ENCODE results near the gene XPNPEP3. TPM values are rescaled to one million over a fixed set of nuclear protein-coding genes. Genes with fewer than 3 reads are reported as not detected.
A peak's percentile ranks its signal among the peaks of the same experiment; 100 is the strongest.

The XPNPEP3 gene
- total RNA-seq, 1 donor from 2014 or later, result 14.3 TPM

DNA sequence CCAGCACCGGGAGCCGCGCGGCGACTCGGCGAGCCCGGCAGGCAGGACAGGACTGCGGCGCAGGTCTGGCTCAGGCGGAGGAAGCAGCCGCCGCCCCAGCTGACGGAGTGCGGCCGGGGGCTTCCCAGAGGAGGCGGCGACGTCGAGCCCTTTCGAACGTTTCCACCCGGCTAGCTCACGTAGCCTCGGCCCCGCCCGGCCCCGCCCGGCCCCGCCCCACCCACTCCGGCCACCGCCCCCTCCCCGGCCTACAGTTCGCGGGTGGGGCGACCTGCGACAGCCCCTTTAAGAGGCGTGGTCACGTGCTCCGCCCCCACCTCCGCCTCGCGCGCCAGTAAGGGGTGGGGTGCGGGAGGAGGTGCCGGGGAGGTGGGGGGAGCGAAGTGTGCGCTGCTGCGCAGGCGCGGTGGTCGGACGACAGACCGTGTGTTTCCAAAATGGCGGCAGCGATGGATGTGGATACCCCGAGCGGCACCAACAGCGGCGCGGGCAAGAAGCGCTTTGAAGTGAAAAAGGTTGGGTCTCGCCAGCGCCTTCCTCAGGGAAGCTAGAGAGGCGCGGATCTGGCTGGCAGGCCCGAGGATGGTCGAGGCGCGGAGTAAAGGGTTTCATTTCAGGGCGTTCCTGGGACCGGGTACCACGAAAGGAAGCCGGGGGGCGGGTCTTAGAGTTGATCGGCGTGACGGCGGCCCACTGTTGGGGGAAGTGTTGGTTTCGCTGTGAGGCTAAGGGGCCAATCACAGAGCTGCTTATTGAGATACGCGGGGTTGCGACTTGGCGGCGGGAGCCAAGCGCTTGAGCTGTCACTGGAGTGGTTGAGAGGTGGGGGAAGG lies 94.2 kb downstream of the XPNPEP3 start, which contains the start of gene RBX1:
TSS of gene RBX1 (plus strand) at position 417 of the 833 bp plus-strand sequence. CDS start at position 438, 21 bp downstream.
- ATAC-seq, result peak; percentile 98

DNA sequence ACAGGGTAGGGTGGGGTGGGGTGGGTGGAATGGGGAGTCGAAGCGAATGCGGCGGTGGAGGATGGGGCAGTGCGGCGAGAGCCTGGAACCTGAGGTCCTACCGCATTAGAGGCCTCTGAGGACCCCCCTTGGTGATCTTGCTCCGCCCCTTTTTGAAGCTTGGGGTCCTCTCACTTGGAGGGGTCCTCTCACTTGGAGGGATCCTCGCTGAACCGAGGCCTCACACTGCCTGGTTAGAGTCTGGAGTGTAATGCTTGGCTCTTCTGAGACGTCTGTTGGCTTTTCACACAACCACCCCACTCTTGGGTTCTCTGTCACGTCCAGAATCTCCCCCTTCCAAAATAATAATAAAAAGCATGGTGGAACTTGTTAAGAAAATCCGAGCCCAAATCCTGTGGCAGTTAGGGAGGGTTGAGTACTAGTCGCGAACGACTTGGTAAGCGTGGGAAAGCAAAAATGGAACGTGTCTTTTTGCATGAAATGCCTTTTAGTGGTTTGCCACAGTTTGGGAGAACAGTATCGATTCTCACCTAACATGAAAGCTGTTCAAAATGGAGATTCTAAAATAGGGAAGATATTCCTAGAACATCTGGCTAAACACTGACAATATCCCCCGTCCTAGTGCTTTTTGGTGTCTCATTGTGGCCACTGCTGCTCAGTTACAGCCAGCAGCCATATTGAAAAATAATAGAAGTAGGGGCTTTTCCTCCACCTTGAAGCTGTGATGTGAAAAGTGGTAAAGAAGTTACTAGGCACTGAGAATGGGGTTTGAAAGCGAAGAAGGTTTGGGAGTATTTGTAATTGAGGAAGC lies 95.1 kb downstream of the XPNPEP3 start:
- no peak for ATAC-seq

DNA sequence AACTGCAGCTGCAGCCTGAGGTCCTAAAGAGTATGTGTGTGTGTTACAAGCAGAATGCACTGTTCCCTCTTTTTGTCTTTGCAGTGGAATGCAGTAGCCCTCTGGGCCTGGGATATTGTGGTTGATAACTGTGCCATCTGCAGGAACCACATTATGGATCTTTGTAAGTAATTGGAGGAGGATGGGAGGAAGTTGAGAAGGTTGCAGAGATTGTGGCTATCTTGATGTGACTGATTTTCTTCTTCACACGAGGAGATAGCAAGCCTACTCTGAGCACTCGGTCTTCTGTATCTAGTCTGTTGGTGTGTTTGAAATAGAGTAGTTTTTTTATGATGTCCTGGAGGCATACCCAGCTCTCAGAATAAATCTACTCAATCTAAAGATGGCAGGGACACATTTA lies 96.5 kb downstream of the XPNPEP3 start:
- no peak for ATAC-seq

DNA sequence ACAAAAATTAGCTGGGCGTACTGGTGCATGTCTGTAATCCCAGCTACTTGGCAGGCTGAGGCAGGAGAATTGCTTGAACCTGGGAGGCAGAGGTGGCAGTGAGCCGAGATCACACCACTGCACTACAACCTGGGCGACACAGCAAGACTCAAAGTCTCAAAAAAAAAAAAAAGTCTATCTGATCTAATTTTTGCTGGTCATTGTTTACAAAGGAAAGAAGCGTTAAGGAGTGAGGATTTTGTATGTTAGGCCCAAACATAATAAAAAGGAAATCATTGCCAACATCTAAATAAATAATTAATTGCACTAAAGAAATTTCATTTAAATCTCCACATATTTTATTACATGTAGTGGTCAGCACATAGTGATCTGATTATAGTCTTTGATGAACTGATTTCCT lies 97.2 kb downstream of the XPNPEP3 start:
- ATAC-seq, result no peak

DNA sequence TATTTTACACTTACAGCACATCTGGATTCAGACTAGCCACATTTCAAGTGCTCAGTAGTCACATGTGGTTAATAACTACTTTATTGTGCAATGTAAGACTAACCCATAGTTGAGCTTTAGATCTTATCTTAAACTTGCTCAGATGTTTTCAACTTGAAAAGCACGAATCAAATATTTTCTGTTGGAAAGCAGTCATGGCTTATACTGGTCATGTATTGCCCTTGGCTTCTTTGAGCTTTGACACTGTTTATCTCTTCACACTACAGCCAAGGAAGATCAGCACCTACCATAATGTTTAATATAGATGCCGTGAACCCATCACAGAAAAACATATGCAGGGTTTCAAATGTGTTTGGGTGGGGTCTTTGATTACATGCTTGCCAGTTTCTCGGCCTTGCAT lies 98.6 kb downstream of the XPNPEP3 start:
- no peak for ATAC-seq

DNA sequence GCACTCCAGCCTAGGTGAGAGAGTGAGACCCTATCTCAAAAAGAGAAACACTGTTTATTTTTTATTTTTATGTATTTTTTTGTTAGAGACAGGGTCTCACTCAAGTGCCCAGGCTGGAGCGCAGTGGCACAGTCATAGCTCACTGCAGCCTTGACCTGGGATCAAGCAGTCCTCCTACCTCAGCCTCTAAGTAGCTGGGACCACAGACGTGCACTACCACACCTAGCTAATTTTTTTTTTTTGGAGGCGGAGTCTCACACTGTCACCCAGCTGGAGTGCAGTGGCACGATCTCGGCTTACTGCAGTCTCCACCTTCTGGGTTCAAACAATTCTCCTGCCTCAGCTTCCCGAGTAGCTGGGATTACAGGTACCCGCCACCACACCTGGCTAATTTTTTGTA lies 100.7 kb downstream of the XPNPEP3 start:
- ATAC-seq, result no peak

DNA sequence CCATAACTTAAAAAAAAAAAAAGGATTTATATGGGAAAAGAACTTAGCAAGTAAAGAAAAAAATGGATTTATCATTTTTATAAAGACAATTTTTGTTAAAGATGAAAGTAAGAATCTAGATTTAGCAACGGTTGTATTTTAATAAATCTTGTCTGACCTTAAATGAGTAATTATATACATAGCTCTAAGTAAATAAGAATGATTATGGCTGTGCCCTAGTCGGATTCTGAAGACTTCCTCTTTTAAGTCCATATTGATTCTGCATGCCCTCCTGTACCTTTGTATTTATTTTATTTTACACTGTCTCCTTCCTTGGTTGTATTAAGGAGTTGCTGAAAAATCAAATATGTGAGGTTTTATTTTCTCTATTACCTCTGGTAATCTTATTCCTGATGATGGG lies 101.4 kb downstream of the XPNPEP3 start:
- no peak for ATAC-seq

DNA sequence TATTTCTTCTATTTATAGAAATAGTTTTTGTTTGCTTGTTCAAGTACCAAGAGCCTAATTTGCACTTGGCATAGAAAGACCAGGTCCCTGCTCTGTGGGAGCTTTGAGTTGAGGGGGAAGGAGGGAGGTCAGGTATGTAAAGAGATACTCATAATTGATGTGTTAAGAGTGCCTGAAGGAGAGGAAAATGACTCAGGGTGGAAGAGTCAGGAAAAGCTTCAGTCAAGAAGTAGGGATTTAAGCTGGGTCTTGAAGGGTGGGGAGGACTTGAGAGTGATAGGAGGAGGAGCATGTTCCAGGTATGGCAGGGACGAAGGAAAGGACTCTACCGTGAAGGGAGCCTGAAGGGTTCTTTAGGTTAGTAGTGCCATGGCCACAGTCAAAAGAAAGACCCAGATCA lies 103.2 kb downstream of the XPNPEP3 start:
- no peak for ATAC-seq

DNA sequence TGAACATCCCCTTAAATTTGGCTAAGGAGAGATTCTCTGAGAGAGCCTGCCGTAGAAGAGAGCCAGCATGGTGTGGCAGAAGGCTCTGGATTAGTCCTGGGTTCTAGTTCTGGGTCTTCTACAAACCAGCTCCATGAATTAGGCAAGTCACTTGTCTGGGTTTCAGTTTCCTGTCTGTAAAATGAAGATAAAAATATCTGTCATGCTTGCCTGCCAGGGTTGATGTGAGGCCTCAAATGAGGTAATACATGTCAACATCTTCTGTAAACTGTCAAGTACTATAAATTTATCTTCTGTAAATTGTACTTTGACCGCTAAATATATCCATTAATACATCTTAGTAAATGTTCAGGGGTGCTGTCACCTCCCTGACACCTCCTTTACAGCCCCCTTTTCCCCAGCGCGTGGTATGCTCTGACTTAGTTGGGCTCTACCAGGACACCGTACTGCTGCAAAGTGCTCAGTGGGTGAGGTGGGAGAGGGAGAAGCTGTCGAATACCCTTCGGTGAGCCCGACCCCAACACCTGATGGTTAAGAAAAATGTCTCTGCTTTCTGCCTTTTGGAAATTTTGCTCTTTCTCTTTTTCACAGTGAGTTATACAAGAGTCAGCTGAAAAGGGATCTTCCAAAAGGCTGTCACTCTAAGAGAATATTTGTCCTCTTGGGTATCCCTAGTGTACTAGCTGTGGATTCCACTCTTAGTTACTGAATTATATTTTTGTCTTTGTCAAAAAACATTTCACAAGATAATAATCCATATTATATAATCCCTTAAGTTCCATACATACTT lies 109.2 kb downstream of the XPNPEP3 start:
- ATAC-seq, result no peak

DNA sequence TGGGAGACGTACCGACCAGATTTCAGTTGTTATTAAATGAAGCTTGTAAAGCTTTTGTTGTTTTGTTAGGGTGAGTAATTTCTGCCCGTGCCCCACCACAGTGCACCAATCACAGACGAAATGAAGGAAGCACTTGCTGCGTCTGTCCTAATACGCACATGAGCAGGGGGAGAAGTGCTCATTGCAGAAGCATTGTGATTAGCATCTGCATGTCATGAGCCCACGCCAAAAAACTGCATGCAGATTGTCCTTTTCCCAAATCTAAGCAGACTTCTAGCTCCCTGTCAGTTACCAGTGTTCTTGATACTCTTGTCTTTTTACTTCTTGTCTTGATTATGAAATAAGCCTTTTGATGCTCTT lies 109.8 kb downstream of the XPNPEP3 start:
- no peak for ATAC-seq

DNA sequence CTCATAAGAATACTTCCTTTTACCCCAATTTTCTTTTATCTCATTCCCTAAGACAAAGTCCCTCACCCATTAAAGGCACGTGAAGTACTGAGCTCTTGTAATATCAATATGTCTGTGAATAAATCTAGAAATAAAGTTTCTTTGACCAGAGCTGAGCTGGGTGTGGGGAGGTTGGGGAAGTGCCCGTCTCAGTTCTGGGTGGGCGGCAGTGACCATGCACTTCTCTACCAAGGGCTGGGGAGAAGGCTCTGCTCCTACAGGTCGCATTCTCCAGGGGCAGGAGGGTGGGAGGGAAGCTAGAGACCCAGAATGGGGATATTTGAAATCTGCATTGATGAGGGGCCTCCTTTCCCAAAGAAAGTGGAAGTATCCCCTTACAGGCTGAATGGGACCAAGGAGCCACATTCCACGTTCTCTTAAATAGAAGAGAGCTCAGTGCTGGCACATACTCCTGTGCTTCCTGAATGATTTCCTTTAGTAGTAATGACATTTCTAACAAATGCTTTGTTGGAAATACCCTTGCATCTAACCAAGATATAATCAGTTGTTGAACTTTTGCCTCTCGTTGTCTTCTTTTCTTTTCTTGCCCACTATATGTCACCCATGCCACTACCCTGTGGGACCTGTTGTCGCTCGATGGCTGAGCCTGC lies 110.3 kb downstream of the XPNPEP3 start:
- ATAC-seq, result peak; percentile 26

DNA sequence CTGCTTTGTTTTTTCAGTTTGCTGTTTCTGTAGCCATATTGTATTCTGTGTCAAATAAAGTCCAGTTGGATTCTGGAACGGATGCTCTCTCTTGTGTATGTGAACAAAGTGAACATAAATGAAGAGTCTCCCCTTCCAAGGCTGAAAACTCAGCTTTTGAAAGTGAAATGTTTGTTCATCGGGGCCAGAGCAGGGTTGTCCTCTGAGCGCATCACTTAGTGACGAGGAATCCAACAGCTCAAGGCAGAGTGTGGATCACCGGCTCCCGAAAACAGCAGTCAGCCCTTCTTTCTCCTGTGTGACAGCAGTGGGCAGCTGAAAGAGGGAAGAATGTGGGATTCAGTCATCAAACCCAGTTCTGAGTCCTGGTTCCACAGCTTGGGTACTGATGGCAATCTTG lies 115.6 kb downstream of the XPNPEP3 start:
- ATAC-seq, result no peak

DNA sequence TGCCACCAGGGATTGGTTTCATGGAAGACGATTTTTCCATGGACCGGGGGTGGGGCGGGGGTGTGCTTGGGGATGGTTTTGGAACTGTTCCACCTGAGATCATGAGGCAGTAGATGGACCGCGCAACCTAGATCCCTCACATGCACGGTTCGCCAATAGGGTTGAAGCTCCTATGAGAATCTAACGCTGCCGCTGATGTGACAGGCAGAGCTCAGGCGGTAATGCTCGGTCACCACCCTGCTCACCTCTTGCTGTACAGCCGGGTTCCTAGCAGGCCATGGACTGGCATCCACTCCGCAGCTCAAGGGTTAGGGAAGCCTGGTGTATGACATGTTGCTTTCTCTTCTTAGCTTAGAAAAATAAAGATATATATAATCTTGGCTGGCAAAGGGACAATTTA lies 116.2 kb downstream of the XPNPEP3 start:
- peak; percentile 31 for ATAC-seq

DNA sequence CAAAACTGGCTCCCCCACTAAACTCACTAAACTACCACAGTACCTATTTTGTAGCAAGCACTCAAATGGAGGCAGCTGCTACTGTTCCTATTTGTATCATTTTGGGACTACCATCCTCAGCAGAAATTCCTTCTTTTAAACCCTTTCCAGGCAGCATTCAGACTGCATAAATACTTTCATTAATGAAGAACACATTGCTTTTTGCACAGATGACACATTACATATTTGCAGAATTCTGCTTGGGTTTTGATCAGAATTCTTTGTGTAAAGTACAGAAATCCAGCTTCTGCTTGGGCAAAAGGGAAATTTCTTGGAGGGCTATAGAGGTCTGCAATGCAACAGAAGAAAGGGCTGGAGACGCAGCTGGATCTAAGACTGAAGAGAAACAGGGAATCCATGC lies 118.4 kb downstream of the XPNPEP3 start:
- ATAC-seq, result no peak

DNA sequence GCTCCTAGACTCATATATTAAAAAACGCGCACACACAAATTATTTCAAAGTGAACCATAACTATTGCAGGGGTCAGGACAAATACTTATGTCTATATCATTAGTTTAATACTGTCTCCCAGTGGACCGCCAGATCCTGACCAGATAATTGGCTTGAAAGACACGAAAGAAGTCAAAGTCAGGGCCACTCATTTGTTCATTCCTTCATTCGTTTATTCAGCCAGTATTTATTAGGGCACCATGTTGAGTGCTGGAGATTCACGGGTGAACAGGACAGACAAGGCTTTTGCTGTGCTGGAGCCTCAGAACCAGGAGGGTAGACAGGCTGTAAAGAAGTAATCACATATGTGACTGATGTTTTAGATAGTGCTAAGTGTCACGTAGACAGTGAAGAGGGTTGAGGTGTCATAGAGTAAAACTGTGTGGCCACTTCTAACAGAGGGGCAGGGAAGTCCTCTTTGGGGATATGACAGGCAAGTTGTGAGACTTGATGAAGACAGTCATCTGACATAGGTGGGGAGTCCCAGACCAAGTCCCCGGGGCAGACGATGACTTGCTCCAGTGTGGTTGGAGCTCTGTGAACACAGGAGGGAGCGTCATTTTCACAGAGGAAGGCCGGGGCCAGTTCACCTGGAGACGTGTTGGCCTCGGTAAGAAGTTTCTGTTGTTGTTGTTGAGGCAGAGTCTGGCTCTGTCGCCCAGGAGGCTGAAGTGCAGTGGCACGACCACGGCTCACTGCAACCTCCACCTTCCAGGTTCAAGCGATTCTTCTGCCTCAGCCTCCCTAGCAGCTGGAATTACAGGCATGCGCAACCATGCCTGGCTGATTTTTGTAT lies 120.1 kb downstream of the XPNPEP3 start:
- ATAC-seq, result no peak

DNA sequence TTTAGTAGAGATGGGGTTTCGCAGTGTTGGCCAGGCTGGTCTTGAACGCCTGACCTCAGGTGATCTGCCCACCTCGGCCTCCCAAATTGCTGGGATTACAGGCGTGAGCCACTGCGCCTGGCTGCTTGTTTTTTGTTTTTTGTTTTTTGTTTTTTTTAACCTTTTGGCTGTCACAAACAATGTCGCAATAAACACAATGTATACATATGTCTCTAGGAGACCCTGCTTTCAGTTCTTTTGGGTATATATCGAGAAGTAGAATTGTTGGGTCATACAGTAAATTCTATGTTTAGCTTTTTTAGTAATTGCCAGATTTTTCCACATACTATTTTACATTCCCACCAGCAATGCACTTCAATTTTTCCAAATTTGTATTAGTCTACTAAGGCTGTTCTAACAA lies 122.2 kb downstream of the XPNPEP3 start:
- ATAC-seq, result no peak

DNA sequence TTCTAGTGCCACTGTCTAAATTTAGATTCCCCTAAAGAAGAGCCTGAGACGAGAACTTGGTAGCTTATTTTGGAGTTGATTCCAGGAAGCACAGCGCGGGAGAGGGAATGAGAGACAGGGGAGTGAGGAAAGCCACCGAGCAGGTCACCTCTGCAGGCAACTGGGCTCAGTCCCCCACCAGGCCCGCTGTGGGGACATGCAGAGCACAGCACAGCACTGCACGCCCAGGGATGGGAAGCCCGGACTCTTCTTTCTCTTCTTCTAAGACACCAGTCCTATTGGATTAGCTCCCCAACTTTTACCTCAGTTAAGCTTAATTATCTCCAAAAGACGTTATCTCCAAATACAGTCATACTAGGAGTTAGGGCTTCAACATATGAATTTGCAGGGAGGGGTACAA lies 122.9 kb downstream of the XPNPEP3 start:
- no peak for ATAC-seq

All from esophagus mucosa (tissue), 1 donor.